HG03558 (cell line): ENCODE measurements around the gene ARHGEF12.
"Not testable (repeated sequence)": the region's sequence is repeated elsewhere in the genome, so short reads cannot be mapped to it uniquely, and the experiment has no call there.

Source experiments
- ATAC-seq: cut with Tn5 transposase; IDR thresholded peaks from one replicate; pipeline ENCODE4 v1.9.1; 2021; ENCODE audit warnings: moderate number of reproducible peaks; ENCODE audit not compliant: unreplicated experiment; ENCODE audit errors: extremely low read depth

Gene ARHGEF12

GRCh38 chr11:120471131-120471530 is 134.9 kb downstream of the ARHGEF12 start:
- ATAC-seq, result no peak

DNA sequence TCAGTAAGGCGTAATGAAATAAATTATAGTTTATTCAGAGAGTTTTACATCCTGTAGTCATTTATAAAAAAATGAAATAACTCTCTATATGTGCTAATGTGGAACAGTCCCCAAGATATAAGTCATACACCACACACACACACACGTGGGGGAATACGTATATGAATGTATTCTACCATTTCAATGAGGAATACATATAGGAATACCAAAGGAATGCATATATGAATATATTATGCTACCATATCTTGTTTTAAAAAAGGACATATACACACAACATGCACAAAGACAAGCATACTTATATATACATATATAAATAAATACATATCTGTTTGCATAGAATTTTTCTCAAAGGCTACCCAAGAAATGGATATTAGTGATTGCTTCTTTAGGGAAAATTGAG is 135.8 kb downstream of the ARHGEF12 start:
- no peak for ATAC-seq

GRCh38 chr11:120473503-120473902 is 137.3 kb downstream of the ARHGEF12 start:
- ATAC-seq, result no peak

DNA sequence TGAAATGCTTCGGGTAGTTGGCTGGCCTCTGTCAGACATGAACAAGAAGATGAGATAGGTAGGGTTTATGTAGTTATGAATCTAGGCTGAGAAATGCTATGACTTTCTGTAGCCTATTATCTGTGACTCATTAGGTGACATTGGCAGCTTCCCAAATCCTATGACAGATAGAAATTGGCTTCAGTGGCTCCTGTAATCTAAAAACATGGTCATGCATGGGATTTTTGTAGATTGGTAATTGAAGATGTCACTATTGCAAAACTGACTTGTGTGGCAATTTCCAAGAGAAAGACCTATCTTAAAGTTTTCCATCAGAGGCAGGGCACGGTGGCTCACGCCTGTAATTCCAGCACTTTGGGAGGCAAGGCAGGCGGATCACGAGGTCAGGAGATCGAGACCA is 145.9 kb downstream of the ARHGEF12 start:
- ATAC-seq, result no peak

DNA sequence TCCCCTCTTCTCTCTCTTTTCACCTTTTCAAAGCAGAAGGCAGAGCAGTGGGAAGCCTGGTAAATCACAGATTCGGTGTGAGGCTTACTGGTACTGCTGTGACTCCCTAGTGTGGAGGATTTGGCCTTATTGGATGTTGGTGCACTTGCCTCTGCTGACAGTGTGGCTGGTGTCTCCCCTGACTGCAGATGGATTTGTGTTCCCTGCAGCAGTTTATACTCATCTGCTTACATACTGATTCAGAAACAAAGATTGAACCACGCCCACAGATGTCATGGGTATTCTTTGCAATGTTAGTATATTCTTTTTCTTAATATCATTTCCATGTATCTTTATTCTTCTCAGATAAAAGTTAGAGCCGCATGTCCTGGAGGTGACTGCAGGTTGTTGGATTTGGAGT is 148.5 kb downstream of the ARHGEF12 start:
- no peak for ATAC-seq

GRCh38 chr11:120486138-120486537 is 149.9 kb downstream of the ARHGEF12 start:
- ATAC-seq, result no peak

DNA sequence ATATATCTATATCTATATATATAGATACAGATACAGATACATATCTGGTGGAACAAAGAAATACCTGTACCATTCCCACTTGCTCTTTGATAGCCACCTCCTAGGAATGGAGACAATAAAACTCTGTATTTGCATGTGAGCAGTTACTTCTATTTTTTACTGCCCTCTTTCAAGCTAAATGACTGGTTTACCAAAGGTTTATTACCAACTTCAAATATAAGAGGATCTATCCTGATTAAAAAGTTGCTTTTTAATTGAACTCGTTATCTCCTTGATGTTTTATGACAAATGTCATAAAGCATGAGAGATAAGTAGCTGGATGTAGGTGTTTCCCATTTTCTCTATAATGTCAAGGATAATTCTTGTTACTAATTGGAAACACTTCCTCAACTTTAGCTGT is 153.6 kb downstream of the ARHGEF12 start:
- ATAC-seq, result no peak

GRCh38 chr11:120492486-120492885 is 156.3 kb downstream of the ARHGEF12 start:
- no peak for ATAC-seq

GRCh38 chr11:120494595-120494994 is 158.4 kb downstream of the ARHGEF12 start:
- no peak for ATAC-seq

GRCh38 chr11:120499088-120499487 is 162.9 kb downstream of the ARHGEF12 start:
- no peak for ATAC-seq

- no peak for ATAC-seq
Measured at GRCh38 chr11:120499859-120500258, 163.6 kb downstream of the ARHGEF12 start.

DNA sequence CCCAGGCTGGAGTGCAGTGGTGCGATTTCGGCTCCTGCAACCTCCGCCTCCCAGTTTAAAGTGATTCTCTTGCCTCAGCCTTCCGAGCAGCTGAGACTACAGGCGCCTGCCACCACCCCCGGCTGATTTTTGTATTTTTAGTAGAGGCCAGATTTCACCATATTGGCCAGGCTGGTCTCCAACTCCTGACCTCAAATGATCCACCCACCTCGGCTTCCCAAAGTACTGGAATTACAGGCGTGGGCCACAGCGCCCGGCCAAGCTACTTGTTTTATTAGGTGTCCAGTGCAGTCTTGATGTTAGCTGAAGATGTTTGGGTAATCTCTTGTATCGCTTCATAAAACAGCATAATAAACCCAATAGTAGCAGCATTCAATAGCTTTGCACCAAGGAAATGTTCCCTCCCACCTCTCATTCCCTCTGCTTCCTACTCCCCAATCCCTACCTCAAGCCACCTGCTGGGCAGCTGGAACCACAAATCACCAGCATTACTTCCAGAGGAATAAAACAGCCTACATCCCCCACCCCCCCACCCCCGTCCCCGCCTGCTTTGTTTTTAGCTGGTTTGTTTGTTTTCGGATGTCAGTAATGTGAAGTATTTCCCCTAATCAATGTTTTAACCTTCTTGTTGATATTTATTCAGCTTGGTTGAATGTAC is 164.3 kb downstream of the ARHGEF12 start:
- ATAC-seq, result no peak

DNA sequence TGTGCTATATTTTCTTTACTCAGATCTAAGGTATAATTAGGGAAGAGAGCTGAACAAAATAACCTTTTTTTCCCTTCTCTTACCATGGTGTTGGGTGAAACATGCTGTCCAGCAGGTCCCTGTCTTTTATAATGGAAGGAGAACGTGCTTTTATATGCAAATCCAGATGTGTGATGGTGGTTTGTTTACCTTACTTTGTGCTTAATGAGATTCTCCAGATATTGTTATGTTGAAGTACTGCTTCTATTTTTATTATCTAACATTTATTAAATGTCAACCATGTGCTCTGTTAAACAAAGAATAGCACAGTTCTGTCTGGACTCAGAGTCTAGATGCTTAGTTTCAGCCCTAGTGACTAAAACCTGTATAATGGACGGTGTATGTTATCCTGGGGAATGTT is 165.2 kb downstream of the ARHGEF12 start:
- ATAC-seq, result no peak

- no peak for ATAC-seq
Measured at GRCh38 chr11:120501976-120502755, 166.0 kb downstream of the ARHGEF12 start.

DNA sequence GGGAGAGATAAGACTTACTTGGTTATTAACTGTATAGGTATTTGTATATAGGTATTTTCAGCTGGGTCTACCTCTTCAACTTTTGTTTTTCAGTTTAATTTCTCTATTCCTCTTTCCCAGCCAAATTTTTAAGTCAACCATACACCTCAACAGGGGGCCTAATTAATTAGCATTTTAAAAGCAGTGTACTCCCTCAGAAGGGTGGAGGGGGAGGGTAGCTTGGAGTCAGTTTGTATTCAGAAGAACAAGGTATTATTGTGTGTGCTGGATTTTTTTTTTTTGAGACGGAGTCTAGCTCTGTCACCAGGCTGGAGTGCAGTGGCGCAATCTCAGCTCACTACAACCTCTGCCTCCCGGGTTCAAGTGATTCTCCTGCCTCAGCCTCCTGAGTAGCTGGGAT is 167.3 kb downstream of the ARHGEF12 start:
- not testable (repeated sequence) for ATAC-seq

DNA sequence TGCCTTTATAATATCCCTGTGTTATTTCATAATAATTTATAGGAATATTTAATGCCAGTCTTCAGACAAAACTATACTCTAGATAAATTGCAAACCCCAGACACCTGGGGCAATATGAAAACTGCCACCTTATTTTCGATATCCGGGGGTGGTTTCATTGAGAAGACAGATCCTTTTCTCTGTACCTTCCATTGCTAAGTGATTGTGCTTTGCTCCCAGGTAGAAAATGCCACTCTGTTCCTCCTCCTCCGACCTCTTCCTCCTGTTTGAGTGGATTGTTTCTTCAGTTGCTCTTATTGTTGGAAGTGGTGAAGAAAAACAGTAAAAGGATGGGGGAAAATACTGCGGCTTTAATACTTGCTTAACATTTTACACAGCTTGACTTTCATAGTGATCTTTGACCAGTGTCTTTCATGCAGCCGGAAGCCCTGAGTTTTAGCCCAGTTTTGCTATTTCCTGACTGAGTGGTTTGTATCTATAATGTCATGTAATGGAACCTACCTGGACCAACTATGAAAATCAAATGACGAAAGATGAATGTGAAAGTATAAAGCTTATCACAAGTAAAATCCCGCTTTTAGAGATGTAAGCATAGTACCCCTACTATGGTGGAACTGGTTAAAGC is 169.7 kb downstream of the ARHGEF12 start:
- no peak for ATAC-seq

DNA sequence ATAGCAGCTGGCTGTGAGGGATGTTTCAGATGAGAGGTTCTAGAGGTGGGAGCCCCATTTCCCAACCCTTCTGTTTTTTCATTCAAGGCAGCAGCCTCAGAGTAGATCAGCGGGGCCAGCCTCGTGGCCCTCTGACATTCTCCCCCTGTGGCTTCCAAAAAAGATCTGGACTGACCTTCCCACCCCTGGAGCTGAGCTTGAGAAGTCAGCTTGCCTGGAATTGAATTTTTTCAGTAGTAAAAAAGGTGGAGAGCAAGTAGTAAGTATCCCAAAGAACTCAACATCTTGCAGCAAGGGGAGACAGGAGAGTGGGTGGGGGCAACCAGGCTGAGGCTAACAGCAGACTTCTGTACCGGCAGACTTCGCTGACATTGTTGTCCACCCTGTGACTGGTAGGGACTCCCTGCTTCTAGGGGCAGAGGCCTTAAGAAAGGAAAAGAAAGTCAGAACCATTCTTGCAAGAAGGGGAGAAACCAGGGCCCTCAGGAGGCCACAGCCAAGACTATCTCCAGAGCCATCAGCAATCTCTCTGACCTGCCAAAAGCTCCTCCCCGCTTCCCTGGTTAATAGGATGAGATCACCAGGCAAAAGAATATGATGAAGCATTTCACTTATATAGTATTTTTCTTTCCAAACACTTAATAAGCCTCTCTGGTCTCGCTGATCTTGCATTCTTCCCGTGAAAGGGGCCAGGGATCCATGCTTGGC is 173.3 kb downstream of the ARHGEF12 start:
- no peak for ATAC-seq

DNA sequence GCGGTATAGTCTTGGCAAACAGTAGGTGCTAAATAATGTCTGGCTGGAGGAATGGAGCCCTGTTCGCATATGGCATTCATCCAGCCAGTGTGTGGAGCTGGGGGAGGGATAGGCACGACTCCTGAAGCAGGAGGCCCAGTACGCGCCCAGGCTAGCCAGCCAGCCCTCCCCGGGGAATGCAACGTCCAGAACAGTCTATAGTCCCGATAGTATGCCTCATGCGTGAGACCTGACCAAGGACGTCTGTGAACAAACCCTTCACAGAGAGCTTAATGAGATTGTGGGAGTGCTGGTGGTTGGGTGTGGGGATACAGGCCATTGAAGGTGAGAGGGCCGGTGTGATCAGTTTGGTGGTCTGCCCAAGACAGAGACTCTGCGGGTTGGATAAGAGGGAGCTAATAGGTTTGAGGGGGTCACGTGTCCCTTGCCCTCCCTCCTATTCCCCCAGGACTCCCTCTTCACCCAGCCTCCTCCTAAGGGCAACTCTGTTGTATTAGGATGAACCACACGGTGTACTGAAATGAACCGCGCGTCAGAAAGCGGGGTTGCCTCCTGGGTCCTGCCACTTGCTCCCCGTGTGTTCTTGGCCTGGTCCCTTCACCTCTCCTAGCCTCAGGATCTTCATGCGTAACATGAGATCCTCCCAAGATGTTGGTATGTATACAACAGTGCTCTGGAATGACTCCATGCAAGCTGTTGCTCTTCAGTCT is 174.3 kb downstream of the ARHGEF12 start:
- ATAC-seq, result no peak

DNA sequence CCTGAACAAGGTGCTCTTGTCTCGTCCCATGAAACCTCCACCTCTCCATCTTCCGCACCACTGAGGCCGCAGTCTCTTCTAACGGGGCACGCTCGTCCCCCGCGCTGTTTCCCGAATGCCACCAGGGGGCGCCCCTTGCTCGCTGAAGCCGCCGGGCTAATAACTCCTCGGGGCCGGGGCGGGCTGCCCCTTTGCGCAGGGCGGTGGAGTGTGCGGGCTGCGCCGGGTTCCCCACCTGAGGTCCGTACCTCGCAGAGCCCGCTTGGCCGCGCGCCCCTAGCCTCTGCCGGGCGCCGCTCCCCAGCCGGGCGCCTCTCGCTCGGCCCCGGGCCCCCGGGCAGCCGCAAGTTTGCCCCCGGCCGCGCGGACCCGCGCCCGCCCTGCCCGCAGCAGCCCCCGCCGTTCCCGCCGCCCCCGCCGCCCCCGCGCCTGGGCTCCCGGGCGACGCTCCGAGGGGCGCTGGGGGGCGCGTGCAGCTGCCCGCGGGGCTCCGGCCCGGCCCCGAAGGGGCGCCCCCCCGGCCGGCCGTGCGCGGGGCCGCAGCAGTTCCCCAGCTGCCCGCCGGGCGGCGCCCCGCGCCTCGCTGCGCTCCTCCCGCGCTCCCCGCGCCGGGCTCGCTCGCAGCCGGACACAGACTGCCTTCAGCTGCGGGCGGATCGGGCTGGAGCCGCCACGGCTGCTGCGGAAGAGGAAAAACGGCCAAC is 175.1 kb downstream of the ARHGEF12 start, which contains the start of gene GRIK4:
Gene GRIK4 (plus strand): TSS at position 633 of the 704 bp plus-strand sequence. CDS start 148,571 bp downstream, outside the sequence.
- ATAC-seq, result no peak
